ENCODE results near the gene CDK6. TPM values are rescaled to one million over a fixed set of nuclear protein-coding genes. Genes with fewer than 3 reads are reported as not detected.

The CDK6 gene
- total and polyA plus RNA-seq, 10 of the 15 experiments (the other 5 are each of a cell fraction or from before 2014, with no cell fraction given) = 8.0 to 118 (median 45.8) TPM

GRCh38 chr7:92797693-92798092, 38.7 kb downstream of the CDK6 start:
- no peaks in the 10 kb centered on the region for H4K20me1 ChIP-seq (ENCODE audit: control insufficient read depth, insufficient read depth)
- peaks cover 54% of the 10 kb centered on the region for H3K79me2 ChIP-seq (ENCODE audit: control insufficient read depth, insufficient read depth, low read length)
- peak overlapping the region; percentile 8; the same call in 1 of the 2 replicates for H3K9ac ChIP-seq (ENCODE audit: control insufficient read depth, insufficient read depth, low read length)
- peaks cover 22% of the 10 kb centered on the region for H3K4me1 ChIP-seq (ENCODE audit: control insufficient read depth, insufficient read depth, low read length)
- intact Hi-C loops (cut with micrococcal nuclease; ENCODE audit: unreplicated experiment) (loop anchor here (2.0 kb wide), 1 partner anchor 15 kb away; no protein-coding TSS in a partner anchor), in situ Hi-C loops (cut with MboI) (no loop called here)
- 10% methylated on average over 4 of the region's 4 CpGs for WGBS (ENCODE audit: insufficient coverage, insufficient replicate concordance, low lambda C conversion rate, missing lambda C conversion rate)
- no TSS peak for BruUV-seq (replicated peaks)
- SMC1A ChIA-PET (ENCODE audit: uncharacterized antibody, unreplicated experiment) = interaction anchor here (1.9 to 3.8 kb wide), 4 partner anchors 9 to 165 kb away, joined by 5 to 24 read pairs (median 10); no protein-coding TSS in a partner anchor
- H3K36me3 ChIP-seq (ENCODE audit: control insufficient read depth in 2 of 2, insufficient read depth in 2 of 2, low read length in 1 of 2) = peaks cover 0 to 2% of the 10 kb centered on the region in 2 experiments; a peak in 1 of 4 replicates
- 0 out of 2 replicates have a peak overlapping the region, but pooled peaks have one; percentile 3 for H3K4me3 ChIP-seq
- FAIRE-seq (no peak), DNase-seq (ENCODE audit: low read depth, low spot score) (no peak), ATAC-seq (peak; percentile 55)
- POLR2A ChIA-PET = interaction anchor here (1.1 kb wide), 1 partner anchor 15 kb away, joined by 3 read pairs; no protein-coding TSS in a partner anchor
- peaks cover under 1% of the 10 kb centered on the region; the same call in 2 of the 3 replicates for H3K9me3 ChIP-seq (replicated peaks; ENCODE audit: control insufficient read depth, insufficient read depth, low read length)
- no peaks in the 10 kb centered on the region for H3K27me3 ChIP-seq (replicated peaks in 1 of 2; ENCODE audit: control insufficient read depth in 2 of 2, insufficient read depth in 2 of 2, low read length in 1 of 2)
- peak overlapping the region; percentile 67 for H3K4me2 ChIP-seq (ENCODE audit: control insufficient read depth, insufficient read depth)
- CTCF ChIA-PET = interaction anchor here (1.3 to 1.4 kb wide), 2 partner anchors 12 to 19 kb away, joined by 3 read pairs; no protein-coding TSS in a partner anchor
- H3K27ac ChIP-seq (ENCODE audit: control insufficient read depth, insufficient read depth) = peak overlapping the region; percentile 45; the same call in 1 of the 2 replicates
- RAD21 ChIA-PET (ENCODE audit: unreplicated experiment) = interaction anchor here (1.0 to 1.5 kb wide), 2 partner anchors 16 to 35 kb away, joined by 3 to 4 read pairs; no protein-coding TSS in a partner anchor
- no peak overlapping the region for H2AFZ ChIP-seq (ENCODE audit: control insufficient read depth, low read depth, low read length)
- TF ChIP-seq ZBED1 (IDR thresholded peaks at IDR 0.05; ENCODE audit: borderline replicate concordance) (no peak), SRF (IDR thresholded peaks at IDR 0.05; ENCODE audit: low read depth in 2 of 2, low read length in 2 of 2) (no peak), CEBPZ (IDR thresholded peaks at IDR 0.05; ENCODE audit: low read depth, low read length) (no peak), GATAD2B (conservative IDR thresholded peaks at IDR 0.05; ENCODE audit: low read depth) (no peak), FOS (IDR thresholded peaks at IDR 0.05; ENCODE audit: borderline replicate concordance, extremely low read depth, insufficient read length) (no peak), SIX5 (IDR thresholded peaks at IDR 0.05; ENCODE audit: low read depth, low read length, severe bottlenecking) (no peak), DPF2 (IDR thresholded peaks at IDR 0.05) (peak; percentile 63; the same call in 1 of the 2 replicates), TCF12 (IDR thresholded peaks at IDR 0.05; ENCODE audit: low read depth, low read length) (no peak), POLR2A (IDR thresholded peaks at IDR 0.05; ENCODE audit: low read depth, low read length) (no peak), SKIL (IDR thresholded peaks at IDR 0.05; ENCODE audit: low read depth, poor library complexity, severe bottlenecking) (peak; percentile 41), IRF3 (IDR thresholded peaks at IDR 0.05) (no peak), USF2 (IDR thresholded peaks at IDR 0.05; ENCODE audit: borderline replicate concordance, low read depth, low read length) (no peak), POU2F2 (IDR thresholded peaks at IDR 0.05; ENCODE audit: borderline replicate concordance, low read depth, low read length) (no peak), STAT1 (conservative IDR thresholded peaks at IDR 0.05) (no peak), BRCA1 (IDR thresholded peaks at IDR 0.05; ENCODE audit: low read depth, low read length) (no peak)

Measured in GM12878 (cell line).